OCI-LY7 (cell line): ENCODE data around the gene CD63. TPM values are rescaled to one million over a fixed set of nuclear protein-coding genes. Genes with fewer than 3 reads are reported as not detected.

Source experiments
- BruUV-seq: library from RNA; stranded (reverse); fragments of 400-500 nt; replicated peaks from 2 replicates; lab custom pipeline; 2021; lab: Mats Ljungman, UMichigan
- CTCF ChIA-PET: fragments of 300-600 bp; sonication (Branson Sonifier 250); formaldehyde crosslinking; loops from one replicate; lab custom pipeline; 2022; ENCODE audit warnings: antibody characterized with exemption; ENCODE audit not compliant: unreplicated experiment; lab: Charles Lee
- POLR2A ChIA-PET: fragments of 300-600 bp; sonication (Branson Sonifier 250); formaldehyde crosslinking; loops from one replicate; lab custom pipeline; 2022; ENCODE audit warnings: antibody characterized with exemption; lab: Charles Lee
- DNase-seq: peaks from one replicate; pipeline ENCODE4 v3.0.0-alpha.2; 2015; ENCODE audit warnings: low spot score
- H2AFZ ChIP-seq: fragments of 200-600 bp; sonication (generic), shearing (Covaris generic); 2 replicates; pipeline ENCODE4 v1.6.1; 2014; ENCODE audit warnings: mild to moderate bottlenecking, antibody characterized with exemption, low read length, moderate library complexity
- H3K27ac ChIP-seq: fragments of 200-600 bp; sonication (generic); 2 replicates; pipeline ENCODE4 v1.5.1; 2014; ENCODE audit warnings: mixed run types, low read depth, mild to moderate bottlenecking, moderate library complexity, low read length, inconsistent platforms; ENCODE audit not compliant: poor library complexity, severe bottlenecking
- H3K36me3 ChIP-seq: fragments of 200-600 bp; sonication (generic); 2 replicates; pipeline ENCODE4 v1.6.1; 2014; ENCODE audit warnings: mild to moderate bottlenecking, antibody characterized with exemption, low read length, moderate library complexity, mixed read lengths; ENCODE audit not compliant: insufficient read depth
- H3K4me1 ChIP-seq: fragments of 200-600 bp; sonication (generic); 2 replicates; pipeline ENCODE4 v1.5.1; 2014; ENCODE audit warnings: mild to moderate bottlenecking, low read length; ENCODE audit not compliant: insufficient read depth, poor library complexity, severe bottlenecking
- H3K4me2 ChIP-seq: fragments of 200-600 bp; sonication (generic); 2 replicates; pipeline ENCODE4 v1.6.1; 2014; ENCODE audit warnings: mild to moderate bottlenecking, low read length
- H3K4me3 ChIP-seq: fragments of 200-600 bp; sonication (generic); 2 replicates; pipeline ENCODE4 v1.5.1; 2014; ENCODE audit warnings: mild to moderate bottlenecking, low read depth, low read length; ENCODE audit not compliant: poor library complexity, severe bottlenecking
- H3K79me2 ChIP-seq: fragments of 200-600 bp; sonication (generic); 2 replicates; pipeline ENCODE4 v1.6.1; 2016; ENCODE audit warnings: low read depth, mild to moderate bottlenecking, low read length, moderate library complexity, mixed read lengths; ENCODE audit not compliant: insufficient read depth
- H3K9me2 ChIP-seq: fragments of 200-600 bp; sonication (generic); 2 replicates; pipeline ENCODE4 v1.6.1; 2016; ENCODE audit warnings: mild to moderate bottlenecking, low read length, mixed read lengths; ENCODE audit not compliant: insufficient read depth
- H3K9me3 ChIP-seq: fragments of 200-600 bp; sonication (generic); 2 replicates; pipeline ENCODE4 v1.6.1; 2014; ENCODE audit warnings: mild to moderate bottlenecking, mixed run types, low read length, mixed read lengths
- H4K20me1 ChIP-seq: fragments of 200-600 bp; sonication (generic); 2 replicates; pipeline ENCODE4 v1.6.1; 2014; ENCODE audit warnings: mild to moderate bottlenecking, antibody characterized with exemption, low read length, moderate library complexity, mixed read lengths; ENCODE audit not compliant: insufficient read depth
- CTCF ChIP-seq: fragments of 200-600 bp; sonication (generic); conservative IDR thresholded peaks from 2 replicates; pipeline ENCODE4 v1.5.1; 2014; ENCODE audit warnings: mild to moderate bottlenecking, antibody characterized with exemption, low read length, moderate library complexity, mixed read lengths
- EZH2phosphoT487 ChIP-seq: fragments of 200-600 bp; sonication (generic); IDR thresholded peaks from 2 replicates; pipeline ENCODE4 v1.6.1; 2018; ENCODE audit warnings: low read depth, borderline replicate concordance, mild to moderate bottlenecking, mixed run types, antibody characterized with exemption, low read length, moderate library complexity, mixed read lengths
- intact Hi-C: fragments of 100-400 bp; cut with micrococcal nuclease; formaldehyde crosslinking; loops from one replicate; pipeline ENCODE4 v1.10.0; 2022; ENCODE audit not compliant: unreplicated experiment
- total RNA-seq, 2 experiments: library from RNA; depleted of rRNA in 1 of 2; stranded (reverse); fragments of >200 nt in 1 of 2; shearing (Covaris generic) in 1 of 2; gene quantifications; 2 replicates each; pipeline ENCODE4 v1.2.3, GENCODE V29; 2014 to 2022

The CD63 gene
- total RNA-seq, 2 experiments from 2014 or later, result 102 to 130 TPM

GRCh38 chr12:55698241-55698955, 30.4 kb downstream of the CD63 start:
- no peaks in the 10 kb centered on the region for H3K4me1 ChIP-seq
- intact Hi-C loops, result no loop called here
- H3K36me3 ChIP-seq, result no peaks in the 10 kb centered on the region
- ChIA-PET POLR2A (interaction anchor here (0.5 to 1.1 kb wide), 2 partner anchors 12 to 277 kb away, joined by 3 read pairs; no protein-coding TSS in a partner anchor), CTCF (no interaction called here)
- no peak for DNase-seq
- no peaks in the 10 kb centered on the region for H4K20me1 ChIP-seq
- no peak overlapping the region for H2AFZ ChIP-seq
- H3K9me3 ChIP-seq, result no peaks in the 10 kb centered on the region
- no peak overlapping the region for H3K4me3 ChIP-seq
- no TSS peak for BruUV-seq
- TF ChIP-seq EZH2phosphoT487, result no peak
- TF ChIP-seq CTCF, result no peak
- no peak overlapping the region for H3K27ac ChIP-seq
- no peaks in the 10 kb centered on the region for H3K79me2 ChIP-seq
- no peaks in the 10 kb centered on the region for H3K9me2 ChIP-seq
- no peak overlapping the region for H3K4me2 ChIP-seq

- no peaks in the 10 kb centered on the region for H3K9me3 ChIP-seq
- CTCF ChIA-PET, result no interaction called here
- no peaks in the 10 kb centered on the region for H3K4me1 ChIP-seq
- H2AFZ ChIP-seq, result no peak overlapping the region
- no TSS peak for BruUV-seq
- TF ChIP-seq CTCF, result no peak
- TF ChIP-seq EZH2phosphoT487, result no peak
- POLR2A ChIA-PET, result no interaction called here
- no peak overlapping the region for H3K4me2 ChIP-seq
- H3K4me3 ChIP-seq, result no peak overlapping the region
- no peak for DNase-seq
- intact Hi-C loops, result no loop called here
- H3K79me2 ChIP-seq, result no peaks in the 10 kb centered on the region
- no peaks in the 10 kb centered on the region for H3K36me3 ChIP-seq
- no peaks in the 10 kb centered on the region for H4K20me1 ChIP-seq
- no peaks in the 10 kb centered on the region for H3K9me2 ChIP-seq
- H3K27ac ChIP-seq, result no peak overlapping the region
Observed at GRCh38 chr12:55697686-55698085, 31.1 kb downstream of the CD63 start.

GRCh38 chr12:55696796-55697462, 31.9 kb downstream of the CD63 start:
- Histone ChIP-seq H4K20me1 (no peaks in the 10 kb centered on the region), H3K9me2 (no peaks in the 10 kb centered on the region), H3K27ac (no peak overlapping the region), H3K36me3 (no peaks in the 10 kb centered on the region), H3K9me3 (no peaks in the 10 kb centered on the region), H3K79me2 (no peaks in the 10 kb centered on the region), H3K4me3 (no peak overlapping the region), H3K4me2 (no peak overlapping the region), H2AFZ (no peak overlapping the region), H3K4me1 (no peaks in the 10 kb centered on the region)
- intact Hi-C loops, result no loop called here
- DNase-seq, result no peak
- ChIA-PET CTCF (no interaction called here), POLR2A (interaction anchor here (0.6 kb wide), 2 partner anchors 9 to 49 kb away, joined by 3 to 11 read pairs; no protein-coding TSS in a partner anchor)
- TF ChIP-seq CTCF (no peak), EZH2phosphoT487 (no peak)
- BruUV-seq, result no TSS peak
